WERI-Rb-1 (cell line): ENCODE data around the gene ANKAR.
A peak's percentile ranks its signal among the peaks of the same experiment; 100 is the strongest.
"Not testable (repeated sequence)": the region's sequence is repeated elsewhere in the genome, so short reads cannot be mapped to it uniquely, and the experiment has no call there.

Experiments
- DNase-seq: peaks from one replicate; pipeline ENCODE4 v3.0.0-alpha.2; 2020
- H3K27ac ChIP-seq: fragments of 250-450 bp; sonication (Bioruptor Pico); 2 replicates; pipeline ENCODE4 v1.5.1; 2020; ENCODE audit warnings: mild to moderate bottlenecking, moderate library complexity
- H3K27me3 ChIP-seq: fragments of 250-450 bp; sonication (Bioruptor Pico); 2 replicates; pipeline ENCODE4 v1.5.1; 2021; ENCODE audit warnings: mild to moderate bottlenecking, low read depth, moderate library complexity; ENCODE audit not compliant: insufficient read depth, severe bottlenecking
- H3K36me3 ChIP-seq: fragments of 250-450 bp; sonication (Bioruptor Pico); 2 replicates; pipeline ENCODE4 v1.5.1; 2020; ENCODE audit warnings: mild to moderate bottlenecking, moderate library complexity
- H3K4me3 ChIP-seq: 2 replicates; pipeline ENCODE4 v1.5.1; 2011; ENCODE audit warnings: low read depth, mild to moderate bottlenecking, control low read depth, low read length
- H3K9me3 ChIP-seq: fragments of 250-450 bp; sonication (Bioruptor Pico); 2 replicates; pipeline ENCODE4 v1.5.1; 2021; ENCODE audit warnings: mild to moderate bottlenecking, moderate library complexity; ENCODE audit not compliant: severe bottlenecking
- CTCF ChIP-seq: IDR thresholded peaks from 2 replicates; pipeline ENCODE4 v1.5.1; 2011; ENCODE audit warnings: low read depth, mild to moderate bottlenecking, control low read depth, inconsistent platforms, low read length

Gene ANKAR

GRCh38 chr2:189661148-189661956 is 13.1 kb upstream of the ANKAR start, which contains the start of gene ASNSD1:
Gene ASNSD1 (plus strand): TSS chr2:189661459. CDS start chr2:189666133, 4,674 bp downstream.
- H3K27ac ChIP-seq: peak within 1 kb of the TSS; percentile 74
- peak within 1 kb of the TSS; percentile 93 for H3K4me3 ChIP-seq
- no peaks in the 10 kb centered on the region for H3K27me3 ChIP-seq
- DNase-seq: peak; percentile 98
- no peaks in the 10 kb centered on the region for H3K9me3 ChIP-seq
- peak; percentile 81 for TF ChIP-seq CTCF
- peaks cover 19% of the 10 kb centered on the region for H3K36me3 ChIP-seq

- TF ChIP-seq CTCF: no peak
- no peak for DNase-seq
- Histone ChIP-seq H3K4me3 (peak overlapping the region; percentile 93), H3K9me3 (no peaks in the 10 kb centered on the region), H3K27me3 (no peaks in the 10 kb centered on the region), H3K36me3 (peaks cover 25% of the 10 kb centered on the region), H3K27ac (peak overlapping the region; percentile 74)
These were observed 12.5 kb upstream of the ANKAR start for GRCh38 chr2:189661957-189662321.

- no peak overlapping the region for H3K27ac ChIP-seq
- H3K27me3 ChIP-seq: no peaks in the 10 kb centered on the region
- H3K9me3 ChIP-seq: no peaks in the 10 kb centered on the region
- H3K36me3 ChIP-seq: peaks cover 33% of the 10 kb centered on the region
- no peak for DNase-seq
- TF ChIP-seq CTCF: no peak
- no peak overlapping the region for H3K4me3 ChIP-seq
These were observed 11.7 kb upstream of the ANKAR start for GRCh38 chr2:189662669-189663226.

- H3K9me3 ChIP-seq, DNase-seq, H3K27me3 ChIP-seq, H3K27ac ChIP-seq, H3K4me3 ChIP-seq: not testable (repeated sequence)
- peaks cover 39% of the 10 kb centered on the region for H3K36me3 ChIP-seq
These were observed 11.2 kb upstream of the ANKAR start for GRCh38 chr2:189663319-189663718.

- Histone ChIP-seq H3K36me3 (peaks cover 60% of the 10 kb centered on the region), H3K9me3 (no peaks in the 10 kb centered on the region), H3K27me3 (no peaks in the 10 kb centered on the region), H3K27ac (no peak overlapping the region), H3K4me3 (no peak overlapping the region)
- no peak for TF ChIP-seq CTCF
- DNase-seq: no peak
These were observed 4.6 kb upstream of the ANKAR start for GRCh38 chr2:189669913-189670312.

GRCh38 chr2:189673661-189674373 is 653 bp upstream of the ANKAR start:
- H3K9me3 ChIP-seq: no peaks in the 10 kb centered on the region
- TF ChIP-seq CTCF: no peak
- DNase-seq: peak; percentile 55
- peak overlapping the region; percentile 69 for H3K4me3 ChIP-seq
- no peaks in the 10 kb centered on the region for H3K27me3 ChIP-seq
- peak overlapping the region; percentile 91 for H3K27ac ChIP-seq
- H3K36me3 ChIP-seq: peaks cover 24% of the 10 kb centered on the region
